Measurements from ENCODE around the gene PTPRK. TPM values are rescaled to one million over a fixed set of nuclear protein-coding genes. Genes with fewer than 3 reads are reported as not detected.

PTPRK gene
- total and polyA plus RNA-seq, 2 of the 8 experiments (the other 6 are each of a cell fraction or from before 2014, with no cell fraction given), result 11.4 to 47.3 TPM

DNA sequence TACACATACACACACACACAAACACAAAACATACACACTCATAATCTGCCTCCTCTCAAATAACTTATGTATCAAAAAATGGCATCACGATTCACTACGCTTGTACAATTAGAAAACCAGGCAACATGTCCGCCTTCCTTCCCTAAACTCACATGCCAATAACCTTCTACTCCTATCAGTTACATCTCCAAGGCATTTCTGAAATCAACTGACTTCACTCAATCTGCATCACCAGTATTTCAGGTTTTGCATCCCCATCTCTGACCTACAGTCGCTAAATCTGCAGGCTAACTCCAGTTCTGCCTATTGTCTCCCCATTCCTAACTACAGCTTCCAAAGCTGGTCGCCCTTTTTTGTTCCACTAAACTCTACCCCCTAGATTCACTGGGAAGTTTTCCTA lies 217.5 kb downstream of the PTPRK start:
- Histone ChIP-seq H3K23me2 (ENCODE audit: low read depth, low read length) (0 out of 2 replicates have a peak, but pooled peaks cover 2% of the 10 kb centered on the region), H3K79me1 (ENCODE audit: low read depth, low read length) (no peaks in the 10 kb centered on the region), H3K4me2 (ENCODE audit: insufficient read depth in 1 of 2, low read depth in 2 of 2, low read length in 2 of 2) (no peak overlapping the region), H2BK120ac (replicated peaks; ENCODE audit: low read depth, low read length) (no peak overlapping the region), H4K20me1 (replicated peaks in 1 of 2; ENCODE audit: control insufficient read depth in 1 of 2, insufficient read depth in 2 of 2, low read length in 2 of 2) (no peaks in the 10 kb centered on the region), H4K91ac (replicated peaks; ENCODE audit: insufficient read length, low read length) (no peak overlapping the region), H2BK20ac (ENCODE audit: low read length) (no peak overlapping the region), H3K23ac (ENCODE audit: insufficient read length) (no peak overlapping the region), H4K5ac (ENCODE audit: insufficient read length, low read depth, low read length) (no peak overlapping the region), H3K4ac (replicated peaks; ENCODE audit: insufficient read length, low read depth, low read length) (no peak overlapping the region), H4K8ac (ENCODE audit: extremely low read depth, insufficient read depth, low read length) (no peak overlapping the region), H3K36me3 (ENCODE audit: control insufficient read depth in 2 of 4, insufficient read depth in 4 of 4, low read length in 3 of 4) (no peaks in the 10 kb centered on the region; a peak in 1 of 8 replicates), H2BK5ac (ENCODE audit: low read depth, low read length) (no peak overlapping the region), H3K79me2 (ENCODE audit: control insufficient read depth in 1 of 2, insufficient read depth in 2 of 2, low read length in 2 of 2) (peaks cover 0 to 20% of the 10 kb centered on the region in 2 experiments; a peak in 2 of 4 replicates), H3K9me3 (ENCODE audit: insufficient read depth in 2 of 2, low read depth in 1 of 2, low read length in 1 of 2) (no peaks in the 10 kb centered on the region; a peak in 1 of 4 replicates), H2BK15ac (ENCODE audit: low read length) (no peak overlapping the region), H3K27ac (ENCODE audit: low read depth, low read length) (no peak overlapping the region), H3K18ac (ENCODE audit: extremely low read depth, low read length) (no peak overlapping the region), H2AK5ac (ENCODE audit: low read depth, low read length) (no peak overlapping the region), H2BK12ac (ENCODE audit: low read depth, low read length) (no peak overlapping the region), H3K14ac (ENCODE audit: insufficient read length) (no peak overlapping the region), H3K4me1 (replicated peaks in 1 of 4; ENCODE audit: control insufficient read depth in 3 of 4, insufficient read depth in 4 of 4, low read length in 3 of 4) (no peaks in the 10 kb centered on the region), H3K27me3 (replicated peaks in 1 of 4; ENCODE audit: control insufficient read depth in 3 of 4, extremely low read depth in 1 of 4, insufficient read depth in 3 of 4, low read length in 3 of 4) (no peaks in the 10 kb centered on the region; a peak in 1 of 7 replicates), H3K56ac (replicated peaks; ENCODE audit: insufficient read length, low read depth, low read length) (no peak overlapping the region), H3K4me3 (ENCODE audit: extremely low read depth in 1 of 4, insufficient read depth in 2 of 4, low read depth in 3 of 4, low read length in 4 of 4) (no peak overlapping the region), H3K9ac (replicated peaks in 1 of 4; ENCODE audit: extremely low read depth in 1 of 4, low read depth in 3 of 4, low read length in 3 of 4) (no peak overlapping the region), H2AFZ (ENCODE audit: low read length) (no peak overlapping the region)
- no peak for FAIRE-seq
- DNase-seq (ENCODE audit: low read depth in 1 of 2, low spot score in 2 of 2), result no peak
- WGBS, 2 experiments (ENCODE audit: extremely low coverage in 1 of 2, insufficient coverage in 1 of 2, insufficient read length in 1 of 2, insufficient replicate concordance in 2 of 2, low coverage in 1 of 2, low lambda C conversion rate in 2 of 2, missing lambda C conversion rate in 1 of 2), result 89% methylated on average over 5 of the region's 5 CpGs; no CpG with 5 or more reads in 1 of the 2 experiments
- ChIA-PET POLR2A (ENCODE audit: partially characterized antibody) (no interaction called here), CTCF (ENCODE audit: partially characterized antibody) (no interaction called here)
- TF ChIP-seq EZH2 (IDR thresholded peaks at IDR 0.05; ENCODE audit: low read depth, low read length, severe bottlenecking) (no peak), SAP30 (IDR thresholded peaks at IDR 0.05; ENCODE audit: insufficient read depth, insufficient replicate concordance, low read length) (no peak), KDM5A (IDR thresholded peaks at IDR 0.05; ENCODE audit: low read length) (no peak), POLR2AphosphoS5 (IDR thresholded peaks at IDR 0.05; ENCODE audit: low read depth, low read length) (no peak), GTF2F1 (IDR thresholded peaks at IDR 0.05; ENCODE audit: borderline replicate concordance, low read depth, low read length) (no peak), RFX5 (IDR thresholded peaks at IDR 0.05; ENCODE audit: borderline replicate concordance, low read depth, low read length) (no peak), GABPA (IDR thresholded peaks at IDR 0.05; ENCODE audit: borderline replicate concordance, insufficient read depth, low read length) (no peak), HDAC6 (IDR thresholded peaks at IDR 0.05; ENCODE audit: low read depth, low read length) (no peak), EGR1 (IDR thresholded peaks at IDR 0.05; ENCODE audit: borderline replicate concordance, low read depth, low read length) (no peak)
- TF ChIP-seq, protein P1, sequence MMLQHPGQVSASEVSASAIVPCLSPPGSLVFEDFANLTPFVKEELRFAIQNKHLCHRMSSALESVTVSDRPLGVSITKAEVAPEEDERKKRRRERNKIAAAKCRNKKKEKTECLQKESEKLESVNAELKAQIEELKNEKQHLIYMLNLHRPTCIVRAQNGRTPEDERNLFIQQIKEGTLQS (IDR thresholded peaks at IDR 0.05; ENCODE audit: insufficient read depth, low read depth, low read length), result no peak
